KMS-11 (cell line): ENCODE measurements around the gene SHC3.

Experiments
- H2AFZ ChIP-seq: fragments of 200-600 bp; sonication (generic); 2 replicates; pipeline ENCODE4 v1.6.1; 2016; ENCODE audit warnings: antibody characterized with exemption, mixed run types, low read depth
- H3K27ac ChIP-seq: fragments of 200-600 bp; sonication (generic); 2 replicates; pipeline ENCODE4 v1.6.1; 2016; ENCODE audit warnings: mild to moderate bottlenecking, mixed run types
- H3K27me3 ChIP-seq: fragments of 200-600 bp; sonication (generic); 2 replicates; pipeline ENCODE4 v1.6.1; 2017; ENCODE audit warnings: mild to moderate bottlenecking, low read depth, mixed run types, moderate library complexity; ENCODE audit not compliant: insufficient read depth
- H3K36me3 ChIP-seq: fragments of 200-600 bp; sonication (generic); 2 replicates; pipeline ENCODE4 v1.6.1; 2017; ENCODE audit warnings: mild to moderate bottlenecking, mixed run types; ENCODE audit not compliant: insufficient read depth
- H3K4me1 ChIP-seq: fragments of 200-600 bp; sonication (generic); 2 replicates; pipeline ENCODE4 v1.6.1; 2016; ENCODE audit warnings: mild to moderate bottlenecking, low read depth, mixed run types; ENCODE audit not compliant: poor library complexity, severe bottlenecking
- H3K4me2 ChIP-seq: fragments of 200-600 bp; sonication (generic); 2 replicates; pipeline ENCODE4 v1.7.0; 2016; ENCODE audit warnings: mild to moderate bottlenecking, mixed run types
- H3K4me3 ChIP-seq: fragments of 200-600 bp; sonication (generic); IDR thresholded peaks from 2 replicates; pipeline ENCODE4 v1.6.1; 2017; ENCODE audit warnings: low read depth, low read length, mixed read lengths; ENCODE audit not compliant: insufficient read depth
- H3K79me2 ChIP-seq: fragments of 200-600 bp; sonication (generic); 2 replicates; pipeline ENCODE4 v1.6.1; 2016; ENCODE audit warnings: low read depth, mixed run types; ENCODE audit not compliant: insufficient read depth
- H3K9ac ChIP-seq: fragments of 200-600 bp; sonication (generic); 2 replicates; pipeline ENCODE4 v1.6.1; 2016; ENCODE audit warnings: mild to moderate bottlenecking, mixed run types
- H4K20me1 ChIP-seq: fragments of 200-600 bp; sonication (generic); 2 replicates; pipeline ENCODE4 v1.6.1; 2016; ENCODE audit warnings: mild to moderate bottlenecking, mixed run types; ENCODE audit not compliant: insufficient read depth
- CTCF ChIP-seq: fragments of 200-600 bp; sonication (generic); conservative IDR thresholded peaks from 2 replicates; pipeline ENCODE4 v1.6.1; 2017; ENCODE audit warnings: low read depth, mild to moderate bottlenecking, antibody characterized with exemption, low read length, moderate library complexity, mixed read lengths

SHC3 gene

GRCh38 chr9:89168901-89169813 lies 9.5 kb downstream of the SHC3 start:
- Histone ChIP-seq H3K4me2 (no peak overlapping the region), H3K27me3 (no peaks in the 10 kb centered on the region), H3K27ac (no peak overlapping the region), H3K79me2 (no peaks in the 10 kb centered on the region), H2AFZ (no peak overlapping the region), H4K20me1 (no peaks in the 10 kb centered on the region), H3K4me1 (no peaks in the 10 kb centered on the region), H3K9ac (no peak overlapping the region), H3K4me3 (no peak overlapping the region), H3K36me3 (no peaks in the 10 kb centered on the region)
- TF ChIP-seq CTCF = no peak

DNA sequence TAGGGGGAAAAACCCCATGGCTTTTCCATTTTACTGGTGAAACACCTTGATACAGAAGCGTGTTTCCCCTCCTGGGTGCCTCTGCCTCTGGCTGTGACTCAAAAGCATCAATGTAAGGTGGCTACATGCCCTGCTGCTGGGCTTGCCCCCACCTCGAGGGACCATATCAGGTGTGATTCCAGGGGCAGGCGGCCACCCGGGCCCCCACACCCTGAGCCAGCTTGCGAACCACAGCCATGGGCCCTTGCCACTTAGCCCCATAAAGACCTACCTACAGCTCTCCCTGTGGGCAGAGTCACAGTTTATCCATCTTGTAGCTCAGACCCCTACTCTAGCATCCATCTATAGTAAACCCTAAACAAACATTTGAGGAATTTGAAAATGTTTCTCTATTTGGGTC lies 10.8 kb downstream of the SHC3 start:
- H3K36me3 ChIP-seq = no peaks in the 10 kb centered on the region
- H3K9ac ChIP-seq = no peak overlapping the region
- no peak for TF ChIP-seq CTCF
- no peaks in the 10 kb centered on the region for H4K20me1 ChIP-seq
- no peaks in the 10 kb centered on the region for H3K79me2 ChIP-seq
- H3K27me3 ChIP-seq = no peaks in the 10 kb centered on the region
- no peak overlapping the region for H3K4me2 ChIP-seq
- no peak overlapping the region for H2AFZ ChIP-seq
- no peak overlapping the region for H3K4me3 ChIP-seq
- H3K4me1 ChIP-seq = no peaks in the 10 kb centered on the region
- H3K27ac ChIP-seq = no peak overlapping the region

DNA sequence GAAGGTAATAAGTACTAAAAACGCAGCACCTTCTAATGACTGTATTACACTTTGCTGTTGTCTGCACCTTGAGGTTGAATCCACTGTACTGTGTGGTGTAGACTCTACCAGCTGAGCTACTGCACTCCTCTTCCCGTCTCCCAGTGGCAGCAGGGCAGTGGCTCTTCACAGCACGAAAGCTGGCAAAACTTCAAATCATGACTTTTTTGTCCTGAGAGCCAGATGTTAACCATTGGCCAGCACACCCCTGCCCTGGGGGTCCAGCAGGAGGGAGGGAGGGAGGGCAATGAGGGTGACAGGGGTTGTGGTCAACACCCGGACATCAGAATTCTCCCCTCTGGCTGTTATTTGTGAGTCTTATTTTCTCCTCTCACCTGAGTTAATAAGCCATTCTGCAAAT lies 11.8 kb downstream of the SHC3 start:
- Histone ChIP-seq H3K36me3 (no peaks in the 10 kb centered on the region), H3K9ac (no peak overlapping the region), H3K4me1 (no peaks in the 10 kb centered on the region), H4K20me1 (no peaks in the 10 kb centered on the region), H3K79me2 (no peaks in the 10 kb centered on the region), H3K4me2 (no peak overlapping the region), H3K27me3 (no peaks in the 10 kb centered on the region), H3K4me3 (no peak overlapping the region), H3K27ac (no peak overlapping the region), H2AFZ (no peak overlapping the region)
- no peak for TF ChIP-seq CTCF

GRCh38 chr9:89165880-89166279 lies 12.7 kb downstream of the SHC3 start:
- TF ChIP-seq CTCF = no peak
- H3K9ac ChIP-seq = no peak overlapping the region
- H2AFZ ChIP-seq = no peak overlapping the region
- no peaks in the 10 kb centered on the region for H3K27me3 ChIP-seq
- no peaks in the 10 kb centered on the region for H3K4me1 ChIP-seq
- H3K4me2 ChIP-seq = no peak overlapping the region
- no peak overlapping the region for H3K27ac ChIP-seq
- H3K79me2 ChIP-seq = no peaks in the 10 kb centered on the region
- no peaks in the 10 kb centered on the region for H3K36me3 ChIP-seq
- H3K4me3 ChIP-seq = no peak overlapping the region
- H4K20me1 ChIP-seq = no peaks in the 10 kb centered on the region
